Glomerular visceral epithelial cell (primary cell): Measurements from ENCODE around the gene PALM.
"Not testable (repeated sequence)": the region's sequence is repeated elsewhere in the genome, so short reads cannot be mapped to it uniquely, and the experiment has no call there.

Experiments used
- DNase-seq: peaks from one replicate; pipeline ENCODE4 v3.0.0-alpha.2; 2016; ENCODE audit errors: extremely low spot score

Gene PALM

DNA sequence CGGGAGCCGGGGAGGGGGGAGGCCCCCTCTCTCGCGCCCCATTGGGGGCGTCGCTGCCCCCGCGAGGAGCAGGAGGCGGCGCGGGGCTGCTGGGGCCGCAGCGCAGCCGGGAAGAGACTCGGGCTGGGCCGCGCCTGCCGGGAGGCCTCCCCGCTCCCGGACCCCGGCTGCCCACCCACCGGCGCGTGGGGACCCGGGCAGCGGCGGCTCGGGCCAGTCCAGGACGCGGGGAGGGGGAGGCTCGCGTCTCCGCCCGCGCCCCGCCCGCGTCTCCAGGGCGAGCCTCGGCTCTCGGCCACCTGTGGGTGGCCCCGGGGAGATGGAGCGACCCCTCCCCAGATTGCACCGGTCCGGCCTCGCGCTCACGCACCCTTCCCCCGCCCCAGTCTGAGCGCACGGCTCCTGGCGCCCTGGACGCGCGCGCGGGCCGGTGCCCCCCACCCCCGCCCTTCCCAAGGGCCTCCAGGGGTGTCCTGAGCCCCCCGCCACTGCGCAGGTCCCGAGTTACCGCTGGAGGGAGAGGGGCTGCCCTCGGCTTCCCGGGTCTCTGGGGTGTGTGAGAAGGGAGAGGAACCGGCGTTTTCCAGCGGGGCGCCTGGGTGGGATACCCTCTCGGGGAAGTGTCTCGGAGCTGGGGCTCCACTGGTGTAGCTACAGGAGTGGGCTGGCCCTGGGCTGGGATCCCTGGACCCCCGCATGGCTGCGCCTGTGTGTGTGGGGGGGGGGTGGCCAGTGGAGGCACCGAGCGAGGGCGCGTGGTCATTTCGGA lies 645 bp downstream of the PALM start:
- DNase-seq, result no peak

DNA sequence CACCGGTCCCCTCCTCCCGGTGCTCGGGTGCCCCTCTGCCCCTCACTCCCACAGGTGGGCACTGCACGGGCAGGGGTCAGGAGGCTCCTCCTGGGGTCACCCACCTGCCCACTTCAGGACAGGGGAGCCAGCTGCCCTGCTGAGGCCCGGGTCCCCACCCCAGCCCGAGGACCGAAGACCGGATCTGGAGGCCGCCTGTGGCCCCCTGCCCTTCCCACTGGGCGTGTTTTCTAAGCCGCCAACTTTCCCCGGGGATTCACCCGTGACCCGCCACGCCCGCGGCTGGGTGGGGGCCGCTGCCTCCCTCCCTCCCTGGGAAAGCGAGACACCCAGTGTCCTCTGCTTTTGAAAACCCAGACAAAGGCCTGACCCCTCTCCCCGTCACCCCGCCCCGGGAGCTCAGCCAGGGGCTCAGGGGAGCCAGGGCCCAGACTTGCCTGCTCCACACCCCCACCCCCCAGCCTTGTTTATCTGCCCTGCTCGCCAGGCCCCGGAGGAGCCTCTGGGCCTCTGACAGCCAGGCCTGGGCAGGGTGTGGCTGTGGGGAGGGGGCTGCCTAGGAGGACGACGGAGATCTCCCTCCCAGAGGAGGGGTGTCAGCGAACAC lies 1.3 kb downstream of the PALM start:
- no peak for DNase-seq

DNA sequence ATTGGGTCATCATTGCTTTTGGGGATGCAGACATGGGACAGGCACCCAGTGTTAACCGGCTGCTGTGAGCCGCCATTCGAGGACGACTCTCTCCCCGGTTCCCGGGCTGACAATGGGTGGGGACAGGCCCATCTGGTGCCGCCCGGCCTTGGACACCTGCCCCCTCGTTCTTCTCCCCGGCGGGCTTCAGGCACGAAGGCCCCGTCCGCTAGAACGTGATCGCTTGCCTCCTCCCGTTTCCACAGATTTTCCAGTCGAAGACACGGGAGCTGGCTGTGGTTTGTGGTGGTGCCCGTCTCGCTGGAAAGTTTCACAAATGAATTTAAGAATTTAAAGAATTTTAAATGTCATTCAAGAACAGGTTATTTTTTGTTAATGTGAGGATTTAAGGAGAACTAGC lies 2.0 kb downstream of the PALM start:
- peak; percentile 58 for DNase-seq

DNA sequence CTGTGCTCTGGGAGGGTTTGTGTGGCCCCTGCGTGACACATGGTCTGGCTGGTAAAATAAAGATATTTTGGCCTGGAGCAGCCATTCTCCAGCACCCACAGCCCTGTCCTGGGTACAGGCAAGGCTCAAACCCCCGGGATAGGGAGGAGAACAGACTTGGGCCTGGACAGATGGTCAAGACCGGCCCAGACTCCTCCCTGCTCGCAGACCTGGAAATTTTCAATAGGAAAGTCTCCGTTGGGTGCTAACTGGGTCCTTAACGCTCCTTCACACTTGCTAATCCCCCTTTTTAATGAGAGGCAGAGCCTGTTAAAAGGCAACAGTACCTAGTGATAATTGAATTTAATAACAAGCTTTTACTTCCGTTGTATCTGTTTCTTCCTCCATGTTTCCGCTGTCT lies 2.5 kb downstream of the PALM start:
- DNase-seq, result no peak

DNA sequence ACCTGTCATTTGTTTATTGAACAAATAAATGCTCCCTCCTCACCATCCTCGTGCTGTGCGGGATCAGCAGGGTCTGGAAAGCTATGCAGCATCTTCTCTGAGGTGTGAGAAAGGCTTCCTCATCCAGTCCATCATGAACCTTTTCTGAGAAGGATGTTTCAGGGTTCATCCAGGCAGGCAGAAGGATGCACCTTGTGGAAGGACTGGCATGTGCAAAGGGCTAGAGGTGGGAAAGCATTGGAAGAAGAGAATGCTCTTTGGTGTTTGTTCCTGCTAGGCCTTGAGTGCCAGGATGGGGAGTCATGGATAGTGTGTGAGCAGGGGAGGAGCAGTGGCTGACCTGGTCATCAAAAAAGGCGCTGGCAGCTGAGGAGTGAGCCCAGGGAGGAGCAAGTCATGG lies 6.6 kb downstream of the PALM start:
- DNase-seq, result no peak

DNA sequence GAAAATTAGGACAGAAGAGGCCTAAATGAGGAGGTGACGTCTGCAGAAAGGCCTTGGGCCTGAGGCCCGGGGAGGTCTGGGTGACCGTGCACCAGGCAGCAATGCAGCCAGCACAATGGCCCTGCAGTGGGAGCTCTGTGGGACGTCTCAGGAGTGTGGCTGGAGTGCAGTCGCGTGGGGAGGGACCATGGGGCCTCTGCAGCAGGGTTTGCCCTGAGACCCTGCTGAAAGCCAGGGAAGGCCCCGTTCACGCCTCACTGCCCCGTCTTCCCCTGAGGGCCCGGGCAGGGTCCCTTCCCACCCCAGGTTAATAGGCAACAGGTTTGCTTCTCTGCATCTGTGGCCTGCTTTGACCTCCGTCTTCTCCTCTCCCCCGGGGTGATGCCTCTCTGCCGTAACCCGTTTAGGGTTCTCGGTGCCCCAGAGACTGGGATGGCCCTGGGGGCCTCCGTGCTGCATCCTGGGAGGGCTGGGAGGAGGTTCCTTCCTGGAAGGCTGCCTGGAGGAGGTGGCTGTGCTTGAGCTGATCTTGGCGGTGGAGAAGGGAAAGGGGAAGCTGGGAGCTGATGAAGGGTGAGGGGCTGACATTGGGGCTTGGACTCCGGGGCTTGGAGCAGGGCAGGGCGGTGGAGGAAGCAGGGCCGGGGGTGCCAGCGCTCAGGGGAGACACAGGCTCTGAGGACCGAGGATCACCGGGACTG lies 9.7 kb downstream of the PALM start:
- no peak for DNase-seq

DNA sequence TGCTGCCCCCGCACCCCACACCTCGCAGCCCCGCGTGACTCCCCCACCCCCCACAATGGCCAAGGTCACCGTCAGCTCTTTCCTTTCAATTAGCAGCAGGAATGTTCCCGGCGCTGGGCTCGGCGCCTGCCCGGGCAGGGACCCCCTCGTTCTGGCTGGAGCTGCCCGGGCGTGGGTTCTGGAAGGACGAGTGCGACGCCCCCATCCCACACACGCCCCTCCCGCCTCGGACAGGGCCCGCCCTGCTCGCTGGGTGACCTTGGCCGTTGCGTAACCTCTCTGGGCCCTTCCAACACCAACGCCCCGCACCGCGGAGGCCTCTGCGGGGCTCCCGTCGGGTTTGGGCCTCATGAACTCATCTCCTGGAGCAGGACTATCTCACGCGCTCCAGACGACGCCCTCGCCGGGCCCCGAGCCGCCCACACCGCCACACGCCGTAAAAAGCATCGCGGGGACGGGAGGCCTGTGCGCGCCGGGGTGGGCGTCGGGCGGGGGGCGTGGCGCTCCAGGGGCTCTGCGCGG lies 10.3 kb downstream of the PALM start:
- DNase-seq, result no peak

DNA sequence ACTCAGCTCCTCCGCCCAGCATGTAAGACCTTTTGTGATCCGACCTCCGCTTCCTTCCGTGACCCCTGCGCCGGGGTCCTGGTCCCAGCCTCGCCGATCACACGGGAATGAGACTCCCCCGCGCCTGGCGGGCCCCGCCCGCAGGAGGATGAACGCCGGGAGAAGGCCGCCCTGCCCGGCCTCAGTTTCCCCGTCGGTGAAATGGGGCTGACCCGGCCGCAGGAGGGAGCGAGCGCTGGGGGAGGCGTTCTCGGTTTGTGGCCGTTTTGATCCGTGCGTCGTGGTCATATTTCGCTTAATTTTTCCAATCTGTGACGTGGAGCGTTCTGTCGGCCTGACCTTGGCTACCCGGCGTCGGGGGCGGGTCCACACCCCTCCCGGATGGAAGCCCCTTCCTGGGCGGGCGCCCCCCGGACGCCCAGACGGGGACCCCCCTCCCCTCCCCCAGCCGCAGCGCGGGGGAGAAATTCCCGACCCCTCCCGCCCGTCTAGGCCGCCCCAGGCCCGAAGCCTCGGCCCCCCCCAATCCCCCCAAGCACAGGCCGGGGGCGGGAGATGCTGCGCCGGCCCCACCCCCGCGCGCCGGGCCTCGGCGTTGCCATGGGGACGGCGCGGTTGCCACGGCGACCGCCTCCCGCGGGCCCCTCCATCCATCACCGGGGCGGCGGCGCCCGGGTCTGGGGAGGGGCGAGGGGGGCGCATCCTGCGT lies 11.1 kb downstream of the PALM start:
- no peak for DNase-seq

DNA sequence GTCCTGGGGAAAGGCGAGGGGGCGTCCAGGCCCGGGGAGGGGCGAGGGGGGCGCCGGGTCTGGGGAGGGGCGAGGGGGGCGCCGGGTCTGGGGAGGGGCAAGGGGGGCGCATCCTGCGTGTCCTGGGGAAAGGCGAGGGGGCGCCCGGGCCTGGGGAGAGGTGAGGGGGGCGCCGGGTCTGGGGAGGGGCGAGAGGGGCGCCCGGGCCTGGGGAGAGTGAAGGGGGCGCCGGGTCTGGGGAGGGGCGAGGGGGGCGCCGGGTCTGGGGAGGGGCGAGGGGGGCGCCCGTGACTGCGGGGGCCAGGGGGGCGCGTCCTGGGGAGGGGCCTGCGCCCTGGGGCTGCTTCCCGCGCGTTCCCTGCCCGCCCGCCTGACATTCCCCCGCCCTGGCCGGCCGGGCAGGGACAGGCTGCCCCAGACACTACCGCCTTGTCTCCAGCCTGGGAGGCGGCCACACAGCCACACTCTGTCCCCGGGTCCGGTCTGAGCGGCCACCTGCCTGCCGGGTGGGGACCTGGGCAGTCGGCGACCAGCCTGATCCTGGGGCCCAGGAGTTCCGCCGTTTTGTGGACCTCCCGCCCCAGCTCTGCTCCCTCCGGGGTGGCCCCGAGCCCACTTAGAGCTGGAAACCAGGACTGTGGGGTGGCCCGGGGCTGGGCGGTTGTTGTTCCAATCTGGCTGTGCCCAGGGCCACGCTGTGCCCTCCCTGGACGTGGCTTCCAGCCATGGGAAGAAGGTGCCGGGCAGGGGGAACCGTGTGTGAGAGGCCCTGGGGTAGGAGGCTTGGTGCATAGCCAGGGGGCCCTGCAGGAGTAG lies 11.8 kb downstream of the PALM start:
- no peak for DNase-seq

DNA sequence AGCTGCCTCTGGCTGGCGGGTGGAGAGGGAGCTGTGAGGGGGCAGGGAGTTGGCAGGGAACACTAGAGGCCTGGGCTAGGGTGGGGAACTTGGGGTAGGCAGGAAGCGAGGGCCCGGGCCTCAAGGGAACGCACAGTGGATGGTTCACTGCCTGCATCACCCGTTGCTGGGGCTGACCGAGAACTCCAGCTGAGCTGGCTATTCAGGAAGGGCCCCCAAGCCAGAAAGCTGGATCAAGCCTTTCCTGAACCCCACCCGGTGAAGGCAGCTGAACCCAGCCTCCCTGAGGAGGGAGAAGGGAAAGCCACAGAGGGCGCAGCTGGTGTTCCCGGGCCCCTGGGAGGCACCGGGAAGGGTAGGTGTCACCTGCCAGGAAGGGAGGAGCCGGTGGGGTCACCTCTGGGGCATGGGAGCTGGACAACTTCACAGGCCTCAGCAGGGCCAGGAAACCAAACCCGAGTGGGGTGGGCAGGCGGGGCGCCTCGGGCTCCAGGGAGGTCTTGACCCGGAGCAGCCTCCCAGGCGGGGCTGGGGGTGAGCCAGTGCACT lies 13.9 kb downstream of the PALM start:
- DNase-seq, result no peak

DNA sequence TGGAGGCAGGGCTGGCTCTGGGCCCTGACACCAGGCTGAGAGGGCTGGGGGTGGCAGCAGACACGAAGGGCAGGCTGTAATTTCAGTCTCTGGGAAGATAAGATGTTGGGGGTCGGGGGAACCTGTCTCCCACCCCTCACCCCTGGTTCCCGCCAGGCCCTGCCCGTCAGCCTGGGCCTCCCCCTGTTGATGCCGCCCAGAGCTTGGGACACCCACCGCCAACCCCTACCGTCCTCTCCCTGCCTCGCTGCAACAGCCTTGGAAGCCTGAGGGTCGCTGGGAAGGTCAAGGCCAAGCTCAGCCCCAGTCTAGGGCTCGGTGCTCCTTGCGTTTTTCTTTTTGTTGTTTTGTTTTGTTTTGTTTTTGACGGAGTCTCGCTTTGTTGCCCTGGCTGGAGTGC lies 14.5 kb downstream of the PALM start:
- no peak for DNase-seq

DNA sequence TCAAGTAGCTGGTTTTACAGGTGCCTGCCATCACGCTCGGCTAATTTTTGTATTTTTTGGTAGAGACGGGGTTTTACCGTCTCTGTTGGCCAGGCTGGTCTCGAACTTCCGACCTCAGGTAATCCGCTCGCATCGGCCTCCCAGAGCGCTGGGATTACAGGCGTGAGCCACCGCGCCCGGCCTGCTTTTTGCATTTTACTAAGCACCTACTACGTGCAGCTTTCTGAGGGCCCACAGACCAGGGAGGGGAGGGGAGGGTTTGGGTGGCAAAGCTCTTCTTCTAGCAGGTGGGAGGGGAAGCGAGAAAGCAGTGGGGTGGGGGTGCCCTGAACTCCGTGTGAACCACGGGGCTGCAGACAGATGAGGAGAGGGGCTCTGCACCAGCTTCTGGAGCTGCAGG lies 15.0 kb downstream of the PALM start:
- DNase-seq, result no peak

DNA sequence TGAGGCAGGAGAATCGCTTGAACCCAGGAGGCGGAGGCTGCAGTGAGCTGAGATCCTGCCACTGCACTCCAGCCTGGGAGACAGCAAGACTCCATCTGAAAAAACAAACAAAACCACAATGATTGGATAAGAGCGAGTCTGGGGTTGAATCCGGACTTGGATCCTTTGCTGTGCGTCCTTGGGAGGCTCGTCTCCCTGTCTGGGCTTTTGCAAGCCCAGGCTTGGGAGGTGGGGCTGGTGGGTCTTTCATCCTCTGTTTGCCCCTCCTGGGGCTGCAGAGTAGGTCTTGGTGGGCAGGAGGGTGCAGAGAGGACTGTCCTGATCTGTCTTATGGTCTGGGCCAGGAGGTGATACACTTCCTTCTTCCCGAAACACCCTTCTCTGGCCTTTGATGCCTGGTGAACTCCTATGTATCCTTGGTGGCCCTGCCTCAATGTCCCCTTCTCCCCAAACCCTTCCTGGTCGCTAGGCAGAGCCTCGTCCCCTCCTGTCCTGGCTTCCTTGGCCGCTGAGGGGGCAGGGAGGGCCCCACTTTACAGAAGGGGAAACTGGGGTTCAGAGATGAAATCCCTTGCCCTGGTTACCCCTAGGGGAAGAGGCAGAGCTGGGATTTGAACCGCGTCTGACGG lies 16.8 kb downstream of the PALM start:
- no peak for DNase-seq

DNA sequence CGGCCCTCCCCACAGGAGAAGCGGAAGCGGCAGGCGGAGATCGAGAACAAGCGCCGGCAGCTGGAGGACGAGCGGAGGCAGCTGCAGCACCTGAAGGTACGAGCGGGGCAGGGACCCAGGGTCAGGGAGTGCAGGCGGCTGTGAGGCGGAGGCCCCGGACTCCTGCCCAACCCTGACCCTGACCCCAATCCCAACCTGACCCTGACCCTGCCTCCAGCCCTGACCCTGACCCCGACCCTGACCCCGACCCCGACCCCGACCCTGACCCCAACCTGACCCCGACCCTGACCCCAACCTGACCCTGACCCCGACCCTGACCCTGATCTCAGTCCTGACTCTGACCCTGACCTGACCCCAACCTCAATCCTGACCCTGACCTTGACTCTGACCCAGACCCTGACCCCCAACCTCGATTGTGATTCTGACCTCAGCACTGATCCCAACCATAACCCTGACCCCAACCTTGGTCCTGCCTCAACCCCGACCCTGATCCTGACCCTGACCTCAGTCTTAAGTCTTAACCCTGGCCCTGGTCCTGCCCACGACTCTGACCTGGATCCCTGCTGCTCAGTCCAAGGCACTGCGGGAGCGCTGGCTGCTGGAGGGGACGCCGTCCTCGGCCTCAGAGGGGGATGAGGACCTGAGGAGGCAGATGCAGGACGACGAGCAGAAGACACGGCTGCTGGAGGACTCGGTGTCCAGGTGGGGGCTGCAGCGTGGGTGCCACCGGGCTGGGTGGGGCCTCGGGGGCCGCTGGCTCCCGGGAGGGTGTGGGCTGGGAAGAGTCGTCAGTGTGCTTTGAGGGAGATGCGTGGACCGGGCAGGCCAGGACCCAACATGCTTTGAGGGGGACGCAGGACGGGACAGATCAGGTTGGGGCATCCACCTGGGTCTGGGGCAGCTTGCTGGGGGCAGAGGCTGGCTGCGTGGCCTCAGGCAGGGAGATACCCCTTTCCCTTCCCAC lies 18.5 kb downstream of the PALM start:
- DNase-seq, result no peak

DNA sequence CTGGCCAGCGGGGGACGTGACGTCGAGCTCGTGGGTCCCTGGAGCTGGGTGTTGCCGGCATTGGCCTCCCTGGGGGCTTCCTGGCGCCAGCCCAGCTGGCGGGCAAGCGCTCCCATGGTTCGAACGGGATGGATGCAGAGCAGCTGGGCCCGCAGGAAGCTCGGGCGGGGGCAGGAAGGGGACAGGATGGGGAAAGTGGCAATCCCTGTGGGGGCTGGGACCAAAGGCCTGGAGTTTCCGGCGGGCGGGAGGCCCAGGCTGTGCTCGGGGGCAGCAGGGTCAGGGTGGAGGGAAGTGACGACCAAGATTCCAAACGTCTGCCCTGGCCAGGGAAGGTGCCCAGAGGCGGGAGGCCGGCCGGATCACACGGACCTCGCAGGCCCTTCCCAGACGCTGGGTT lies 19.3 kb downstream of the PALM start:
- no peak for DNase-seq

DNA sequence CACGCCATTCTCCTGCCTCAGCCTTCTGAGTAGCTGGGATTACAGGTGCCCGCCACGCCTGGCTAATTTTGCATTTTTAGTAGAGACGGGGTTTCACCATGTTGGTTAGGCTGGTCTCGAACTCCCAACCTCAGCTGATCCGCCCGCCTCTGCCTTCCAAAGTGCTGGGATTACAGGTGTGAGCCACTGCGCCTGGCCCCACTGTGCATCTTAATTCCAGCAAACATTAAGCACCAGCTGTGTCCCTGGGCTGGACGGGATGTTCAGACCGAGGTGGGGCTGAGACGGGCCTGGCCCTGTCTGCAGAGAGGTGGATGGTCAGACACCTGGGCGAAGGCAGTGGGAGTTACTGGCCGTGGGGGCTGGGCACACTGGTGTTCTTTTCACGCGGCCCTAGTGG lies 20.8 kb downstream of the PALM start:
- not testable (repeated sequence) for DNase-seq

DNA sequence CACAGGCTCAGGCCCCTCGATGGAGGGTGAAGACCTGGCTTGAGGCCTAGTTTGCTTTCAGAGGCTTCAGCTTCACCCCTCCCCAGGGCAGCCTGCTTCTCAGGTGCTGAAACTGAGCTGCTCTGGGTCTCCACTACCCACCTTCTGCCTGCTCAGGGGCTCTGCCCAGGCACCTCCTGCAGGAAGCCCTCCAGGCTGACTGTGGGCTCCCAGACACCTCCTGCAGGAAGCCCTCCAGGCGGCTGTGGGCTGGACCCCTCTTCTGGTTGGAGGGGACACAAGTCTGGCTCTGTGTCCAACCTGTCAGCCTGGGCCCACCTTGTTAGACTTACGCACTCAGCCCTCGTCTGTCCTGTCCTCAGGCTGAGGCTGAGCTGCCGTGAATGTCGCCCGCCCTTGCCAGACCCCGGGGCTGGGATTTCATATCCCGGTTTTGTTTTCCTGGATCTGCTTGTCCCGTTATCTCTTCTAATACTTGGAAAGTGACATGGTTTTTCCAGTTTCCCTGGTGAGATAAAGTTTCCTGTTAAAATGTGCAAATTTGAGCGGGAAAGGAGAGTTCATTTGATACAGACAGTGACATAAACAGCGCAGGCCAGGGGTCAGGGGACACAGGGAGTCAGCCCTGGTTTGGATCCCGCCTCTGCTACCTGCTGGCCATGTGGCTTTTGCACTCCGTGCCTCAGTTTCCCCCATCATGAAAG lies 21.4 kb downstream of the PALM start:
- DNase-seq, result no peak

DNA sequence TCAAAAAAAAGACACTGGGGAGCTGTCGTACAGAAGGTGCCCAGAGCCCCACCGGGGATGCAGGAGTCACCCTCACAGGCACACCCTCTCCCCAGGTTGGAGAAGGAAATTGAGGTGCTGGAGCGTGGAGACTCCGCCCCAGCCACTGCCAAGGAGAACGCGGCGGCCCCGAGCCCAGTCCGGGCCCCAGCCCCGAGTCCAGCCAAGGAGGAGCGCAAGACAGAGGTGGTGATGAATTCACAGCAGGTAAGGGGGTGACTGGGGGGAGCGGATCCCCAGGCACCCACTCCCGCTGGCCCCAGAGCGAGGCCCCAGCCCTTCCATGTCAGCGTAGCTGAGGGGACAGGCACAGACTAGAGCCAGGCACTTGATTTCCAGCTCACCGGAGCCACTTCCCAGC lies 22.3 kb downstream of the PALM start:
- DNase-seq, result no peak
